HFF-Myc (cell line): ENCODE results near the gene FASN.

Experiments used
- DNase-seq: peaks from one replicate; pipeline ENCODE4 v3.0.0-alpha.2; 2011; ENCODE audit warnings: low read depth; ENCODE audit errors: extremely low read depth
- H3K4me3 ChIP-seq: replicated peaks from 2 replicates; pipeline ENCODE4 v1.5.1; 2011; ENCODE audit warnings: low read depth, mild to moderate bottlenecking, control low read depth, low read length
- CTCF ChIP-seq: IDR thresholded peaks from 2 replicates; pipeline ENCODE4 v1.5.1; 2012; ENCODE audit warnings: mild to moderate bottlenecking, low read depth, low read length, control low read depth; ENCODE audit errors: missing control alignments

The FASN gene

GRCh38 chr17:82047914-82048570, 50.0 kb downstream of the FASN start:
- H3K4me3 ChIP-seq, result no peak overlapping the region
- TF ChIP-seq CTCF, result no peak
- DNase-seq, result no peak

GRCh38 chr17:82047379-82047778, 50.7 kb downstream of the FASN start:
- no peak overlapping the region for H3K4me3 ChIP-seq
- DNase-seq, result no peak
- no peak for TF ChIP-seq CTCF

GRCh38 chr17:82046903-82047302, 51.1 kb downstream of the FASN start:
- no peak for TF ChIP-seq CTCF
- DNase-seq, result no peak
- no peak overlapping the region for H3K4me3 ChIP-seq

- no peak overlapping the region for H3K4me3 ChIP-seq
- TF ChIP-seq CTCF, result no peak
- DNase-seq, result no peak
Observed at GRCh38 chr17:82045936-82046484, 52.0 kb downstream of the FASN start.

- H3K4me3 ChIP-seq, result no peak overlapping the region
- DNase-seq, result no peak
- TF ChIP-seq CTCF, result no peak
Observed at GRCh38 chr17:82043507-82043906, 54.5 kb downstream of the FASN start.

- no peak overlapping the region for H3K4me3 ChIP-seq
- DNase-seq, result no peak
- no peak for TF ChIP-seq CTCF
Observed at GRCh38 chr17:82042649-82043048, 55.4 kb downstream of the FASN start.
